Epidermal melanocyte (primary cell): ENCODE measurements around the gene TYSND1.
A peak's percentile ranks its signal among the peaks of the same experiment; 100 is the strongest.
"Not testable (repeated sequence)": the region's sequence is repeated elsewhere in the genome, so short reads cannot be mapped to it uniquely, and the experiment has no call there.

ENCODE experiments used
- DNase-seq: peaks from one replicate; pipeline ENCODE4 v3.0.0; 2011; ENCODE audit warnings: low spot score; ENCODE audit not compliant: insufficient read length

TYSND1 gene, protein sequence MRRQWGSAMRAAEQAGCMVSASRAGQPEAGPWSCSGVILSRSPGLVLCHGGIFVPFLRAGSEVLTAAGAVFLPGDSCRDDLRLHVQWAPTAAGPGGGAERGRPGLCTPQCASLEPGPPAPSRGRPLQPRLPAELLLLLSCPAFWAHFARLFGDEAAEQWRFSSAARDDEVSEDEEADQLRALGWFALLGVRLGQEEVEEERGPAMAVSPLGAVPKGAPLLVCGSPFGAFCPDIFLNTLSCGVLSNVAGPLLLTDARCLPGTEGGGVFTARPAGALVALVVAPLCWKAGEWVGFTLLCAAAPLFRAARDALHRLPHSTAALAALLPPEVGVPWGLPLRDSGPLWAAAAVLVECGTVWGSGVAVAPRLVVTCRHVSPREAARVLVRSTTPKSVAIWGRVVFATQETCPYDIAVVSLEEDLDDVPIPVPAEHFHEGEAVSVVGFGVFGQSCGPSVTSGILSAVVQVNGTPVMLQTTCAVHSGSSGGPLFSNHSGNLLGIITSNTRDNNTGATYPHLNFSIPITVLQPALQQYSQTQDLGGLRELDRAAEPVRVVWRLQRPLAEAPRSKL

GRCh38 chr10:70146489-70147258 is at the start of gene TYSND1:
TYSND1 (minus strand) TSS chr10:70146700; CDS start chr10:70146586, 114 bp downstream.
- peak; percentile 99 for DNase-seq

DNA sequence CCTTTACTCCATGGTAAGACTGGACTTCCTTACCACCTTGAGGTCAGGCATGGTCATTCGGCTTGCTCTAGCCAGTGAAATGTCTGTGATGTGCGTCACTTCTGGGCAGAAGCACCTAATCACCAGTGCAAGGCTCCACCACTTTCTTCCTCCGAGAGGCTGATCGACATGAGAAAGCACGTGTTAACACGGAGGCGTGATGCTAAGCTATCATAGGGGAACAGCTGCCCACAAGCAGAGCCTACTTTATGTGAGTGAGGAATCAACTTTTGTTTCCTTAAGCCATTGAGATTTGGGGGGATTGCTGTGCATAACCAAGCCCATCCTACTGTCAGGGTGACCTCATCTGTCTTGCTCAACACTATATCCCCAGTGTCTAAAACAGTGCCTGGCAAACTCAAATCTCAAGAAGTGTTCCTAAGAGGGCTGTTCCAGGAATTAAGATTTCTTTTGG is 46.9 kb upstream of the TYSND1 start:
- DNase-seq: no peak

DNA sequence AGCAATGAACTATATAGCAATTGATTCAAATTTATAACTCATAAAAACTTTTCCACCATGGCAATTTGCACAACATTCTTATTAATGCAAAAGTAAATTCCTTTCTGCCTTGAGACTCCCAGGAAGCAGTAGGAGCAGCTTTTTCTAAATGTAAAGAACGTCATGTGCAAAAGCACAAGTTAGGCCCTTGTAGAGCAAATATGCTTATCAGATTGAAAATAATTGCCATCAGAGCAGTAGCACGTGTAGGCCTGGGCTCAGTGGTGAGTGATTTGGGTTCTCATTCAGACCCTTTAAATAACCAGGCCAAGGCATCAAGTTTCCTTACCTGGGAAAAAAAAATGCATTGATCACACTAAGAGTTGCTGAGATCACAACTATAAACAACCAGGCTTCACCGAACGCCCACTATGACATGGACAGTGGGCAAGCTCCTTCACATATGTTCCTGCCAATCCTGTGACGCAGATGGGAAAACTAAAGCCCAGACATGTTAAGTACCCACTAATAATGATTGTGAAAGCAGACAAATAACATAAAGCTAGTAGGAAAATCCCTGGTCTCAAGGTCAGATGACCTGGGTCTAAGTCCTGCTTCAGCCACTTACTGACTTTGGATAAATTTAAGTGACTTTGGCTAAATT is 45.9 kb upstream of the TYSND1 start:
- DNase-seq: no peak

- DNase-seq: peak; percentile 29
Observed at GRCh38 chr10:70191972-70192305, 45.4 kb upstream of the TYSND1 start.

DNA sequence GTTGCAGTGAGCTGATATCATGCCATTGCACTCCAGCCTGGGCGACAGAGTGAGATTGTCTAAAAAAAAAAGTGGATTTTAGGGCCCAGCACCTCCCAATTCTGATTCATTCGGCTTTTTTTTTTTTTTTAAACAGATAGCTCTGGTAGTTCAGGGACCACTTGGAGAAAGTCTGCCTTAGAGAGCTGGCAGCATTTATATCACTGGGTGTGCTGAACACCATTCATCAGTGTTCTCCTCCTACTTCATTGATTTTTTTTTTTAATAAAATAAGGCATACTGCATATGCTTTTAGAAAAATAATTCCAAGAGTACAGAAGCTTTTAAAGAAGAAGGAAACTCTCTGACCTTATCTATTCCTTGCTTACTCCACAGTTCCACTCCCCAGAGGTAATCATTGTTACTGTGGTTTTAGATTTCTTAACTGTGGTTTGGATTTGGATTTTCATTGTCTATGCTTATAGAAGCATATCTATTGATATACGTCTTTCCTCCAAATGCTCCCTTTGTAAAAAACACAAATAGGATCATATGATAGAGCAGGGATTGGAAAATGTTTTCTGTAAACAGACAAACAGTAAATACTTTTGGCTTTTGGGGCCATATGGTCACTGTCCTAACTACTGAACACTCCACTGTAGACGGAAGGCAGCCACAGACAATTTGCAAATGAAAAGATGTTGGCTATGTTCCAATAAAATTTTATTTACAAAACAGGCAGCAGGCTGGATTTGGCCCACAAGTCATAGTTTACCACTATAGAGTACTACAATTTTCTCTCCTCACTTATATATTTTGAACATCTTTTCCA is 44.9 kb upstream of the TYSND1 start:
- no peak for DNase-seq

- no peak for DNase-seq
Observed at GRCh38 chr10:70190581-70190980, 44.1 kb upstream of the TYSND1 start.

GRCh38 chr10:70190102-70190501 is 43.6 kb upstream of the TYSND1 start:
- DNase-seq: no peak

GRCh38 chr10:70188768-70189167 is 42.3 kb upstream of the TYSND1 start:
- no peak for DNase-seq

- no peak for DNase-seq
Observed at GRCh38 chr10:70186571-70186970, 40.1 kb upstream of the TYSND1 start.

GRCh38 chr10:70186090-70186489 is 39.6 kb upstream of the TYSND1 start:
- no peak for DNase-seq

GRCh38 chr10:70183304-70183703 is 36.8 kb upstream of the TYSND1 start:
- no peak for DNase-seq

- not testable (repeated sequence) for DNase-seq
Observed at GRCh38 chr10:70179209-70179608, 32.7 kb upstream of the TYSND1 start.

- DNase-seq: no peak
Observed at GRCh38 chr10:70178139-70178725, 31.7 kb upstream of the TYSND1 start.

- DNase-seq: no peak
Observed at GRCh38 chr10:70176441-70176840, 29.9 kb upstream of the TYSND1 start.

DNA sequence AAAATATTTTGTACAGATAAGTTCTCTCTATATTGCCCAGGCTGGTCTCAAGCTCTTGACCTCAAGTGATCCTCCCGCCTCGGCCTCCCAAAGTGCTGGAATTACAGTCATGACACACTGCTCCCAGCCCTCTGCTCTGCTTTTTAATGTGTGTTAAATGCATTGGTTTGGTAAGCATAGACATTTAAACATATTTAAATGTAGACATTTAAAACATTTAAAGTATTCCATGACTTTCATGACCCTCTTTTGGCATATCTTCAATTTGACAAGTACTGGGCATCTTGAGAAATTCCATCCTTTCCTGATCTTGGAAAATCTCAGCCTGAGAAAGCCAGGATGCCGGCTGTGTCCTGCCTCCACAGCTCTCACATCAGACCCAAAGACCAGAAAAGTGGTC is 29.0 kb upstream of the TYSND1 start:
- no peak for DNase-seq

GRCh38 chr10:70174058-70174741 is 27.7 kb upstream of the TYSND1 start:
- no peak for DNase-seq

GRCh38 chr10:70169649-70170364 is 23.3 kb upstream of the TYSND1 start:
- no peak for DNase-seq

GRCh38 chr10:70169011-70169410 is 22.5 kb upstream of the TYSND1 start:
- no peak for DNase-seq

GRCh38 chr10:70167246-70167645 is 20.7 kb upstream of the TYSND1 start:
- DNase-seq: no peak
